NCI-H1048 (cell line): ENCODE data around the gene RFX3.

ENCODE experiments used
- DNase-seq: peaks from one replicate; lab custom pipeline; 2025; lab: John Stamatoyannopoulos, UW

Gene RFX3

DNA sequence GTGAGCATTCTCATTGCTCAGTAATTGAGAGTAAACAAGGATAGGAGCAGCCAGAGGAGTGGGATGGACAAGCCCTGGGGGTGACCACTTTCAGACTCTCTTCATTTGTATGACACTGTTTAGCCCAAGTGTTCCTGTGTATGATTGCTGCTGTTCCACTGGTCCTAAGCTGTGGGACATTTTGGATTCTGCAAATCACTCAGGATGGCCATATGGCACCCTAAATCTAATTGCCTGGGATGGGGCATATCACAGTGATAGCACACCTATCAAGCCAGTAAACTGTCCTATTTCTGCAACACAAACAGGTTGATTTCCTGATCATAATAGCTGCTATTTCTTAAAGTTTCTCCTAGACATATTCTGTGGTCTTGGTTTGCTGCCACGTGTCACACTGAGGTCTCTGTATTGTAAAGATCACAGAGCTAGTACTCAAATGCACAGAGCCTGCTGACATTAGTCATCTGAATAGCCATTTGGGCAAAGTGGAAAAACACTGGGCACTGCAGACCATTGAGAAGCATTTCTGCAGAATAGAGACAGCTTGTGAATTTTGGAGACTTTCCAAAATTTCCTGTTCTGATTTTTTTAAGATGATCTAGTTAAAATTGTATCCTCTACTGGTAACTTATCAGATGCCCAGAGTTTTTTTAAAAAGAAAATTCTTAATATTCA lies 320.2 kb downstream of the RFX3 start:
- DNase-seq = no peak

DNA sequence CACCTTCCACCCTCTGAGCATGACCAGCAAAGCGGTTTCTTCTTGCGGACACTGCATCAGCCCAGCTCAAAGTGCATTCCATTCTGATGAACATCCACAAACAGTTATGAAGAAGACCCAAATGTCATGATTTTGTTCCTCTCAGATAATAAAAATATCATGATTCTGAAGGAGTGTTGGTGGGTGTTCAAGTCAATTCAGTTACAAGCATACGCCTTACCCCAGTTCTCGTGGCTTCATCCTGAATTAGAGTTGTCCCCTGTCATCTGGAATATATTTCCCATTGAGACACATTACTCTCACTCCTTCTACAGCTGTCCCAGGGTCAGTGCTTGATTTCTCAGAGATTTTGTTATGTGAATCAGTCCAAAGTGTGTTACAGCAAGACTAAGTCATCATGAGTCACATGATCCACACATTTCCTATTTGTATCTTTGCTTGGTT lies 325.4 kb downstream of the RFX3 start:
- no peak for DNase-seq

DNA sequence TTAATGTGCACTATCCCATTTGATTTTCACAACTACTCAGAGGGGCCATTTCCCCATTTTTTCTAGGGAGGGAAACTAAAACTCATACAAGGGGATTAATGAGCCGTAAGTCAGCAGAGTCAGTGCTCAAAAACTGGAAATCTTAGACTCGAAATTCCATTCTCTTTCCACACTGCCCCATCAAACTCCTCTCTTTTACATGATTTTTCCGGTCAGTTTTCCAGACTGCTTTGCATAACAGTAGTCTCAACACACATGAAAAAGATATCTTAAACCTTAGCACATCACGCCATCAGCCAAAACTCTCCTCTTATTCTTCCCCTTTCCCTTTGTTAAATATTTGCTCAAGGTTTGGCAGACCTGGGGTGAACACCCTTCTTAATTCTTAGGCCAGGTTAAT lies 332.0 kb downstream of the RFX3 start:
- no peak for DNase-seq

DNA sequence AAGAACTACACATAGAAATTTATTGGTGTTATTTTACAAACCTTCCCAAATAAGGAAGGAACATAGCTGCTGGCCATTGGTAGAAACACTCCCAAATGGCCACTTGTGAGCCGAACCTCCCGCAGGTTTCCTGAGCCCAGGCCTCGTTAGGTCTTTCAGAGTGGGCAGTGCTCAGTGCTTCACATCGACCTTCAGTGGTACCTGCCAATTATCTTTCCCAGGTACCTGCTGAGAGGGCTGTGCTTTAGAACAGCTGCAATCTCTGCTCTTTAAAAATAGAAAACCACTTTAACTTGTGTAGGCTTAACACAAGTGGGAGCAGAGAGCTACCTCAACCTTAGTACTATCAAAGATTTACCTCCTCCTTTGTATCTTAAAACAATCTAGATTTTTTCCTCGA lies 334.1 kb downstream of the RFX3 start:
- DNase-seq = no peak

DNA sequence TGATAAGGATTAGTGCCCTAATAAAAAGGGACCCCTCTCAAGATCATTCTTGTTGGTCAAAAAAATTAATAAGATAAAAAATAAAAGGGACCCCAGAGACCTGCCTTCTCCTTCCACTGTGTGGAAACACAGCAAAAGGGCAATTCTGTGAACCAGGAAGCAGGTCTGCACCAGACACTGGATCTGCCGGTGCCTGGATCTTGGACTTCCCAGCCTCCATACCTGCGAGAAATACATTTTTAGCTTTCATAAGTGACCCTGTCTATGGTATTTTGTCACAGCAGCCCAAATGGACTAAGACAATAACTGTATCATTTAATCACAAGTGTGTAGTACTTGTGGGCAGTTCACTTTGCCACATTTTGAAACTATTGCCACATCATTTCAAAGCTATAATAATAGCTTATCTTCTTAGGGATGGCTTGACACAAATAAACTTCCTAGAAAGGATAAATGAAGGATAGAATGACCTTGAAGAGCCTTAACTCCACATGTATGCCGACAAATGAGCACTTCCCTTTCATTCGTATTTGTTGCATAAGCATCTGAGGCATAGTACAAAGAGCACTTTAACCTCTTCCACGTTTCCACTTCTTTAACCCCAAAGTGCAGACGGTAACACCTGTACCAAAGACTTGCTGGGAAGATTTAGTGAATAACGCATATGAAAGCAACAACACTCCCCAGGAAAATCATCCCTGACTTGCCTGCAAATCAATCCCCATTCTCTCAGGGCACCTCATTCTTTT lies 336.5 kb downstream of the RFX3 start:
- DNase-seq = no peak

DNA sequence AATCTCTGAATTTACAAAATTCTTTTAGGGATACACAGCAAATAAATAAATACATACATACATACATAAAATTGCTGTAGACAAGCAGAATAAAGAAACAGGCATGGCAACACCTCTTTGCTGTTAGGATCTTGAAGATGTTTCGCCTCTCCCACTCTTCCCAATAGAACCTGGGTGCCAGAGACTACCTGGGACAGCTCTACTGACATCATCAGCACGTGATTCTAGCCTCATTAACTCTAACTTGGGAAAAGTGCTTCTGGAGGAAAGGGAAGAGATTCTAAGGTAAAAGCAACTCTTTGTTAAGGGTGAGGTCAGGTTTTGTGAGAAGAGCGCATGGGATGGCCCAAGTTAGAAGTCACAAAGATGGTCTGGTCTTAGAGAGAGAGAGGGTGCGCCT lies 339.1 kb downstream of the RFX3 start:
- no peak for DNase-seq

DNA sequence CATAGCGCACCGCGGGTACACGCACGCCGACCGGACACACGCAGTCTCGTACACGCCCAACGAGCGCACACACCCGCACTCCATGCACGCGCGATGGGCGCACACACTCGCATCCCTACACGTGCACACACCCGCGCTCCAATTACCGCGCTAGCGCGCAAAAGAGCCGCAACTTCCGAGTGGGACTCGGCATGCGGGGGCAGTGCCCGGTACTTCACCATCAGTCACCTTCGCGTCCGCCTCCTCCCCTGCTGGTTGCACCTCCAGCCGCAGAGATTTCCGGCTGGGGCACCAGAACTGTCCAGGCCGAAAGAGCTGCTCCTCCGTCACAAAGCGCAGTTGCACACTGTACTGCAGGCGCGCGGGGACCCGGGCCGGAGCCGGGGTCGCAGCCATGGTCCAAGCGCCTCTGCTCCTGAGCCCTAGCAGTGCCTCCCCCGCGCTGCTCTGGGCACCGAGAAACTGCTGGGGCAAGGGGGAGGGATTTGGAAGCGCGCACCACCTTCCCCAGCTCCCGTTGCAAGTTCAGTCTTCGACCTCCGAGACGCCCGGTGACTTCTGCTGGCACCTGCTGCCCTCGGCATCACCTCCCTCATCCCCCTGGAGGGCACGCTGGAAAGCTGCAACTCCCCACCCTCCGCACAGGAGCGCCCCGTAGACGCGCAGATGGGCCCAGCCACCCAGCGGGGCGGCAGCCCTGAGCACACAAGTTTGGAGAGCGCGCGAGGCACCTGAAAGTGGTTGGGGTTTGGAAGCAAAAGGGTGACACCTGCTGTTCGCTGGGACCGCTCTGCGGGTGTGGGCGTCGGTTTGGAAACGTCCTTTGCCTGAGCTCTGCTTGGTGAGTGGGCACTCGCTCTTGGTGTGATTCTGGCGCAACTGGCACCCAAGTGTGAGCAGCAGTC lies 344.5 kb downstream of the RFX3 start:
- DNase-seq = no peak

DNA sequence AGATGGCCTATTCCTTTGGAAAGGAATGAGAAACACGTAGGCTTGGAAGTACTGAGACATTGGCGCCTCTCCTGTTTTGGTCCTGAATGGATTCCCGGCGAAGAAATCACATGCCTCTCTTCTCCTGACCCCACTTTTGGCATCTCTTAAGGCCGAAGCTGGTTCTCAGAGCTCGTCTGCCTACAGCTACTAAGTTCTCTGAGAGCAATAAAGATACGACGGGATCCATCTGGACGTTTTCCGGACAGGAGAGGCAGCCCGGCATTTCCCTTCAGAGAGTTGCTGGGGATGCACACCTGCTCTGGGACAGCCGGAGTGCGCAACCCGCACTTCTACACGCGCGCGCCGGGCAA lies 345.1 kb downstream of the RFX3 start:
- DNase-seq = no peak

DNA sequence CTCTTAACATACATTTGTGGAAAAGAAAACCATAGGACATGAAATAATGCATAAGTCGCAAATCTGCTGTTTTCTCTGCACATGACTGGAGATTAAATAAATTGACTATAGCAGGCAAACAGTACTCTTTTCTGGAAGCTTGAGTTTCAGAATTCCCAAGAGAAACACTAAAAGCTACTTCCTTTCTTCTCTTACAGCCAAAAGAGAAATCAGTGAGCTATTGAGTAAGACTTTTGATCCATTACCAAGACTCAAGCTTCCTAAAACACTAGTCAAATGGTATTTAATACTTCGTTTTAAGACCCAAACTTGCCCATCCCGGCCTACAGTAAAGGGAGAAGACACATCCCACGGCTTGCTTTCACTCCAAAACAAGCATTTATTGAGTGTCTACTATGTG lies 346.1 kb downstream of the RFX3 start:
- DNase-seq = no peak

DNA sequence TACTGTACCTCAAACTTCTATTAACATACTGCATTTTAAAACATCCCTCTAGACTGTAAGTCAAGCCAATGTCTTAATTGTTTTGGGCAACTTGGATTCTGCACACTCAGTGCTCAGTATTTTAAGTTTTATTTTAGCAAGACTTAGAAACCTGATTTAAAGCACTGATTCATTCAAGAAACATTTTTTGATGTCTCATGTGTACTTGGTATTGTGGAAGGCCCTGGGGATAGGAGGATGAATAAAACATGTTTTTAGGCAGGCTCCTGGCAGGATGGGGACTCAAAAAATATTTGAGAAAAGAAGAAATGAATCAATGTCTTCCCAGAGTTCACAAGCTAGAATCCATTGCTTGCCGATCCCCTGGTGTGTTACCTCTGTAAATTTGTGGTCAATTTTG lies 347.9 kb downstream of the RFX3 start:
- DNase-seq = no peak

DNA sequence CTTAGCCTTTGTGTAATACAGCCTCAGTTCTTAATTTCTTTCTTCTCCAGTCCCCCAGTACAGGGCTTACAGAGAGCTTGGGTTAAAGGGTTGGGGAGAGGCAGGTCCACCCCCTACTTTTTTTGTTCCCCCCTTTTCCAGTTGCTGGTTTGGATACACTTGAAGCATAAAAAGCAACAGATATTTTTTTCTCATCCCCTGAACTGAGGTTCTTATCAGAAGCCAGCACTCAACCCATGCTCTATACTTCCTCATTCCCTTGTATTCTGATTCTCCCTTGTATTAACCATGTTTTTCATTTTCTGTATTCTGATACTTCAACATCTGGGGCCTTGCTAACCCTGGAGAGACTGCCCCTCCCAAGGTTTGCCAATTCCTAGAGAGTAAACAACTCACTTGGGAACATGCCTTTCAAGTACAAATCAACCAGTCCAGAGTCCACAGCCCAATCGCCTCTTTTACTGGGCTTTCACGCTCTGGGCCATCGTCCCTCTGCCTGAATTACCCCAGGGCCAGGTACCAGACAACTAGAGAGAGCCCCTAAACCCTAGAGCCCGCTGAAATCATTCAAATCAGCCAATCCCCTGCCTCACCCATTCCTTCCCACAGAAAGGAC lies 348.5 kb downstream of the RFX3 start:
- no peak for DNase-seq

DNA sequence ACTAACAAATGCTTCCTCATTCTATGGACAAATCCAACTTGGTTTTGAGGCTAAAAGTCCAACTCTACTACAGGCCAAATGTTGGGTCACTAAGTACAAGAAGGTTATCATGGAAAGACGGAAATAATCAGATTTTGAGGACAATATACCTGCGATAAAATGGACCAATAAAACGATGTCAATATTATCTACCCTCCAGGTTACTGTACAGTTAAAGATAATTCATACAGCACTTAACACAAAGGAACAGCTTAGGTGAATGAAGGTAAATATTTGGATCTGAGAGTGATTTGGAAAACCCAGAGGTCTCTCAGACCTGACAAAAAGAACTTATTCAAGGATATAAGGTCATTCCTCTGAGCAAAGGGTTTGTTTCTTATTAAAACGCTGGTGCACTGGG lies 352.4 kb downstream of the RFX3 start:
- no peak for DNase-seq

DNA sequence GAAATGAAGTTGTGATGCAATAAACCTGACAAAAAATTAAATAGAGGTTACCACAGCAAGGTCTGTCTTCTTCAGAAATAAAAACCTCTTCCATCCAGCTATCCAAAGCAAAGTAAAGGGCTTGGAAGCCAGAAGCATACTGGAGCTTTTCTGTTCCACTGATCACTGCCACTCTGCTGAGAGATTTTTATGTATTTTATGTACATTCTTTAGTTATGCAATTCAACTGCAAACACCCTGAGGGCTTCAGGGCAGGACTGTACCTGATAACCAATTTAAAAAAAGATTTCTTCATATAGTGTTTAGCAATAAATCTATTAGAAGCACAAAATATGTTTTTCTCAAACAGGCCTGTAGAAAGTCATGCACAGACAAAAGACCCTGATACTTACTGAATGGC lies 355.0 kb downstream of the RFX3 start:
- DNase-seq = no peak
